Measurements from ENCODE around the gene GRB10.

- no peak for TF ChIP-seq CTCF (IDR thresholded peaks at IDR 0.05)
- no peak for TF ChIP-seq ZFX (IDR thresholded peaks at IDR 0.05; ENCODE audit: borderline replicate concordance)
Observed at GRCh38 chr7:50703654-50704053, 79.0 kb downstream of the GRB10 start.
